GM10248 (cell line): Measurements from ENCODE around the gene STK17B.
"Not testable (repeated sequence)": the region's sequence is repeated elsewhere in the genome, so short reads cannot be mapped to it uniquely, and the experiment has no call there.

Experiments
- CTCF ChIA-PET: fragments of 300-600 bp; sonication (Branson Sonifier 250); formaldehyde crosslinking; extraction: SDS; loops from one replicate; lab custom pipeline; 2021; ENCODE audit warnings: antibody characterized with exemption; lab: Yijun Ruan, JAX
- POLR2A ChIA-PET: fragments of 350-650 bp; sonication (Branson Sonifier 250); formaldehyde crosslinking; extraction: SDS; loops from one replicate; lab custom pipeline; 2020; ENCODE audit warnings: antibody characterized with exemption; lab: Yijun Ruan, JAX
- DNase-seq: peaks from one replicate; pipeline ENCODE4 v3.0.0; 2012; ENCODE audit errors: extremely low spot score
- CTCF ChIP-seq: IDR thresholded peaks from 2 replicates; pipeline ENCODE4 v1.5.1; 2012; ENCODE audit warnings: mild to moderate bottlenecking, low read depth; ENCODE audit errors: extremely low read depth, missing control alignments, control extremely low read depth

The STK17B gene

GRCh38 chr2:196191541-196191940 is 20.2 kb upstream of the STK17B start:
- no peak for TF ChIP-seq CTCF
- POLR2A ChIA-PET, result no interaction called here
- DNase-seq, result no peak
- CTCF ChIA-PET, result interaction anchor here (1.0 to 1.8 kb wide), 3 partner anchors 9 to 13 kb away, joined by 3 to 5 read pairs (median 4); no protein-coding TSS in a partner anchor

GRCh38 chr2:196187898-196188458 is 16.6 kb upstream of the STK17B start:
- no peak for TF ChIP-seq CTCF
- no peak for DNase-seq
- ChIA-PET CTCF (interaction anchor here (1.0 to 1.7 kb wide), 3 partner anchors 10 to 88 kb away, joined by 3 to 4 read pairs (median 4); no protein-coding TSS in a partner anchor), POLR2A (no interaction called here)

GRCh38 chr2:196187175-196187700 is 15.9 kb upstream of the STK17B start:
- CTCF ChIA-PET, result interaction anchor here (1.1 kb wide), 1 partner anchor 9 kb away, joined by 4 read pairs; no protein-coding TSS in a partner anchor
- DNase-seq, POLR2A ChIA-PET: not testable (repeated sequence)

GRCh38 chr2:196186266-196186980 is 15.0 kb upstream of the STK17B start:
- POLR2A ChIA-PET, result no interaction called here
- no peak for DNase-seq
- no peak for TF ChIP-seq CTCF
- CTCF ChIA-PET, result no interaction called here

- POLR2A ChIA-PET, result no interaction called here
- no peak for TF ChIP-seq CTCF
- no peak for DNase-seq
- CTCF ChIA-PET, result interaction anchor here (2.5 kb wide), 1 partner anchor 10 kb away, joined by 10 read pairs; no protein-coding TSS in a partner anchor
Observed at GRCh38 chr2:196184921-196185320, 13.5 kb upstream of the STK17B start.

GRCh38 chr2:196183528-196184231 is 12.3 kb upstream of the STK17B start:
- ChIA-PET CTCF (interaction anchor here (0.9 to 2.5 kb wide), 5 partner anchors 11 to 230 kb away, joined by 3 to 10 read pairs (median 6); no protein-coding TSS in a partner anchor), POLR2A (no interaction called here)
- DNase-seq, result no peak
- TF ChIP-seq CTCF, result no peak
